Natural killer cell (primary cell): ENCODE results near the gene VCAN. TPM values are rescaled to one million over a fixed set of nuclear protein-coding genes. Genes with fewer than 3 reads are reported as not detected.

Experiments used
- ATAC-seq, 3 donors: fragments of 150-1000 bp in 2 of 3; fragments of 200-7000 bp in 1 of 3; cut with Tn5 transposase; 1 replicate in 1 of 3; 2 replicates in 2 of 3; pipeline ENCODE4 v1.10.0; 2021; ENCODE audit warnings: mild to moderate bottlenecking in 2 of 3, moderate library complexity in 2 of 3
- DNase-seq, 2 donors: peaks; one replicate each; pipeline versions ENCODE4 v3.0.0 to v3.0.0-alpha.2; 2013 to 2021; ENCODE audit warnings: mixed read lengths in 1 of 2
- H3K27ac ChIP-seq: one replicate; pipeline ENCODE4 v1.5.1; 2013; ENCODE audit warnings: mild to moderate bottlenecking, low read length
- H3K27me3 ChIP-seq: one replicate; pipeline ENCODE4 v1.6.1; 2013; ENCODE audit warnings: low read length; ENCODE audit not compliant: control insufficient read depth, insufficient read depth
- H3K36me3 ChIP-seq: one replicate; pipeline ENCODE4 v1.6.1; 2013; ENCODE audit warnings: low read length; ENCODE audit not compliant: control insufficient read depth, insufficient read depth
- H3K4me1 ChIP-seq: one replicate; pipeline ENCODE4 v1.6.1; 2013; ENCODE audit warnings: low read length; ENCODE audit not compliant: control insufficient read depth, insufficient read depth
- H3K4me3 ChIP-seq: one replicate; pipeline ENCODE4 v1.5.1; 2013; ENCODE audit warnings: low read length
- H3K9me3 ChIP-seq: one replicate; pipeline ENCODE4 v1.6.1; 2013; ENCODE audit warnings: low read length; ENCODE audit not compliant: control insufficient read depth, insufficient read depth
- H3K27ac Mint-ChIP-seq, 2 donors: one replicate each; pipeline ENCODE4 v1.8.0; 2022; ENCODE audit warnings: mild to moderate bottlenecking in 2 of 2, mixed read lengths in 2 of 2, moderate library complexity in 1 of 2
- H3K27me3 Mint-ChIP-seq, 2 donors: one replicate each; pipeline ENCODE4 v1.8.0; 2022; ENCODE audit warnings: low read depth in 2 of 2, mixed read lengths in 2 of 2
- H3K36me3 Mint-ChIP-seq: one replicate; pipeline ENCODE4 v1.8.0; 2022; ENCODE audit warnings: mixed read lengths
- H3K4me1 Mint-ChIP-seq, 2 donors: one replicate each; pipeline ENCODE4 v1.8.0; 2022; ENCODE audit warnings: mixed read lengths in 2 of 2
- H3K4me3 Mint-ChIP-seq: one replicate; pipeline ENCODE4 v1.8.0; 2022; ENCODE audit warnings: mild to moderate bottlenecking, moderate library complexity, mixed read lengths
- H3K9me3 Mint-ChIP-seq, 2 donors: one replicate each; pipeline ENCODE4 v1.8.0; 2022; ENCODE audit warnings: mixed read lengths in 2 of 2
- WGBS: methylation state at CpG from one replicate; pipeline ENCODE4 v1.1.7; 2013; ENCODE audit warnings: missing lambda C conversion rate; ENCODE audit not compliant: insufficient coverage; 5-methylcytosine and 5-hydroxymethylcytosine counted together
- intact Hi-C: fragments of 100-400 bp; cut with micrococcal nuclease; formaldehyde crosslinking; loops from one replicate; pipeline ENCODE4 v1.14.2; 2022
- total RNA-seq, 4 donors: library from RNA; stranded (reverse); fragments of 120-200 nt in 1 of 4; gene quantifications; one replicate each; pipeline versions ENCODE4 v1.2.3 to v1.2.4, GENCODE V29; 2013 to 2022
- TF ChIP-seq, protein P1 (sequence below): fragments of 200-600 bp; IDR thresholded peaks from one replicate; pipeline ENCODE4 v1.8.0; 2022; ENCODE audit warnings: antibody characterized with exemption

The VCAN gene
- total RNA-seq, 3 donors from 2014 or later (not counting 1 experiment from before 2014, with no cell fraction given), result 2.3 to 60.1 (median 28.4) TPM

DNA sequence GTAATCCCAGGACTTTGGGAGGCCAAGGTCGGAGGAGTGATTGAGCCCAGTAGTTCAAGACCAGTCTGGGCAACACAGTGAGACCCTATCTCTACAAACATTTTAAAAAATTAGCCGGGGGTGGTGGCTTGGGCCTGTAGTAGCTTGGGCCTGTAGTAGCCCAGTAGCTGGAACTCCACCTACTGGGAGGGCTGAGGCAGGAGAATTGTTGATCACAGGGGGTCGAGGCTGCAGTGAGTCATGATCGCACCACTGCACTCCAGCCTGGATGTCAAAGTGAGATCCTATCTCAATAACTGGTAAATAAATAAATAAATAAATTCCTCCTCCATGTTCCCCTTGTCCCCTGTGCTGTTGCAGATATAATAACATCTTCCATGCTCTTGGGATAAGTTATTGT, 14.3 kb downstream of the VCAN start:
- TF ChIP-seq, protein P1, sequence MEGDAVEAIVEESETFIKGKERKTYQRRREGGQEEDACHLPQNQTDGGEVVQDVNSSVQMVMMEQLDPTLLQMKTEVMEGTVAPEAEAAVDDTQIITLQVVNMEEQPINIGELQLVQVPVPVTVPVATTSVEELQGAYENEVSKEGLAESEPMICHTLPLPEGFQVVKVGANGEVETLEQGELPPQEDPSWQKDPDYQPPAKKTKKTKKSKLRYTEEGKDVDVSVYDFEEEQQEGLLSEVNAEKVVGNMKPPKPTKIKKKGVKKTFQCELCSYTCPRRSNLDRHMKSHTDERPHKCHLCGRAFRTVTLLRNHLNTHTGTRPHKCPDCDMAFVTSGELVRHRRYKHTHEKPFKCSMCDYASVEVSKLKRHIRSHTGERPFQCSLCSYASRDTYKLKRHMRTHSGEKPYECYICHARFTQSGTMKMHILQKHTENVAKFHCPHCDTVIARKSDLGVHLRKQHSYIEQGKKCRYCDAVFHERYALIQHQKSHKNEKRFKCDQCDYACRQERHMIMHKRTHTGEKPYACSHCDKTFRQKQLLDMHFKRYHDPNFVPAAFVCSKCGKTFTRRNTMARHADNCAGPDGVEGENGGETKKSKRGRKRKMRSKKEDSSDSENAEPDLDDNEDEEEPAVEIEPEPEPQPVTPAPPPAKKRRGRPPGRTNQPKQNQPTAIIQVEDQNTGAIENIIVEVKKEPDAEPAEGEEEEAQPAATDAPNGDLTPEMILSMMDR, result no peak
- Mint-ChIP-seq H3K27ac (no peak overlapping the region), H3K27me3 (peaks cover 0 to 7% of the 10 kb centered on the region in 2 donors), H3K4me3 (no peak overlapping the region), H3K4me1 (no peaks in the 10 kb centered on the region), H3K36me3 (no peaks in the 10 kb centered on the region), H3K9me3 (peaks cover 2 to 6% of the 10 kb centered on the region in 2 donors)
- Histone ChIP-seq H3K9me3 (no peaks in the 10 kb centered on the region), H3K27ac (no peak overlapping the region), H3K36me3 (no peaks in the 10 kb centered on the region), H3K4me3 (no peak overlapping the region), H3K27me3 (no peaks in the 10 kb centered on the region), H3K4me1 (no peaks in the 10 kb centered on the region)
- no peak for ATAC-seq
- no peak for DNase-seq
- WGBS, result 90% methylated on average over 3 of the region's 4 CpGs
- intact Hi-C loops, result no loop called here

DNA sequence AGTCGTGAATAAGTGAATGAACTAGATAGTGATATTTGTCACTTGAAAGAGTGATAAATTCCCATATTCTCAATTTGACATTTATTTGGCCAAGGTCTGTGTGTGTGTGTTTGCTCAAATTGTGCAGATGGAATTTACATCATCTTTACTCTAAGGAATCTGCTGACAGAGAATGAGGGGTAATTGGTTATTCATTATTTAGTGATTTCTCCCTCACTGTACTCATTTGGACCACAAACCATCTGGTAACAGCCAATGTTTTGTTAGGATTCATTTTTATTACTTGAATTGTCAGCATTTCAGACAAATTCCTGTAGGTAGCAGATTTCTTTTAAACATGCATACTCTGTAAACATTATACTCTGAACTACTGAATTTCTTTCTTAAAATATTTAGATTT, 15.6 kb downstream of the VCAN start:
- ATAC-seq, result no peak

DNA sequence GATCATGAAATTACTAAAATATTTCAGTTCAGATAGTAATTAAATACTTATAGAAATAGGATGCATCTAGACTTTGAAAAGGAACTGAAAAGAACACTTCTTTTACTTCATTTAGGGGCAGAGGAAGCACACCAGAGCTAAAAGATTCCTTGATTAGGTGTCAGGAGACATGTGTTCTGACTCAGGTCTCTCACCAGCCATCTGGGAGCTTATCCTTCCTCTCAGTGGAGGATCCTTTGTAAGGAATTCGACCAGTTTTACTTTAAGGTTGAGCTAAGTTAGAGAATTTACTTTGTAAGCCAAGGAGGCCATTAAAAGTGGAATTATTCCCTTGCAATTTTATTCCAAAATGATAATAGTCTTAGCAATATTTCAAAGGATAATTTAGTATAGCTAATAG, 16.7 kb downstream of the VCAN start:
- no CpG with 5 or more reads among the region's 1 CpG for WGBS
- H3K4me3 Mint-ChIP-seq, result no peak overlapping the region
- H3K9me3 Mint-ChIP-seq, result peaks cover 2 to 6% of the 10 kb centered on the region in 2 donors
- no peaks in the 10 kb centered on the region for H3K36me3 ChIP-seq
- H3K27ac Mint-ChIP-seq, result no peak overlapping the region
- no peak overlapping the region for H3K4me3 ChIP-seq
- no peaks in the 10 kb centered on the region for H3K4me1 ChIP-seq
- no peak overlapping the region for H3K27ac ChIP-seq
- H3K36me3 Mint-ChIP-seq, result no peaks in the 10 kb centered on the region
- DNase-seq (no peak), ATAC-seq (no peak)
- no peaks in the 10 kb centered on the region for H3K4me1 Mint-ChIP-seq
- H3K27me3 Mint-ChIP-seq, result peaks cover 0 to 4% of the 10 kb centered on the region in 2 donors
- TF ChIP-seq, protein P1, result no peak
- no peaks in the 10 kb centered on the region for H3K9me3 ChIP-seq
- H3K27me3 ChIP-seq, result no peaks in the 10 kb centered on the region
- intact Hi-C loops, result no loop called here

More for the DNA sequence above, 15.6 kb downstream of the VCAN start:
- no peak overlapping the region for H3K27ac Mint-ChIP-seq
- H3K9me3 Mint-ChIP-seq, result peaks cover 2 to 6% of the 10 kb centered on the region in 2 donors
- peaks cover 0 to 7% of the 10 kb centered on the region in 2 donors for H3K27me3 Mint-ChIP-seq
- DNase-seq, result no peak
- H3K4me1 Mint-ChIP-seq, result no peaks in the 10 kb centered on the region
- H3K4me3 Mint-ChIP-seq, result no peak overlapping the region
- no peak overlapping the region for H3K4me3 ChIP-seq
- no peaks in the 10 kb centered on the region for H3K9me3 ChIP-seq
- no peaks in the 10 kb centered on the region for H3K4me1 ChIP-seq
- TF ChIP-seq, protein P1, result no peak
- H3K36me3 Mint-ChIP-seq, result no peaks in the 10 kb centered on the region
- intact Hi-C loops, result no loop called here
- H3K36me3 ChIP-seq, result no peaks in the 10 kb centered on the region
- H3K27ac ChIP-seq, result no peak overlapping the region
- no peaks in the 10 kb centered on the region for H3K27me3 ChIP-seq
- whole genome bisulfite sequencing, result no CpG with 5 or more reads among the region's 1 CpG

DNA sequence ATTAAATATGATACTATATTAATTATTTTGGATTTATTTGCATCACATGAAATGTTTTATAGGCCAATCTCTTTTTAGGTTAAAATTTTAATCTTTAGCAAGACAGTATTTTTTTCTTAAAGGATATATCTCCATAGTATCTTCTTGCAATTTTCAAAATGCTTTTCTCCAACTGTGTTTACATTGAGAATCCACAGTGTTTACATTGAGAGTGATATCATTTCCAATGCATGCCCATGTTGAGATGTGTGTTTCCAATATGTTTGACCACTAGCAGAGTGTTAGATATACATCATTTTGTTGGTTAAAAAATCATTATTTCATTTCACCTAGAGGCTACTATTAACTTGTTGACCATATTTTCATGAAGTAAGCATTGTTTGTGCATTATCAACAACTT, 17.3 kb downstream of the VCAN start:
- Mint-ChIP-seq H3K4me3 (no peak overlapping the region), H3K9me3 (peaks cover 2 to 6% of the 10 kb centered on the region in 2 donors), H3K36me3 (no peaks in the 10 kb centered on the region), H3K27me3 (peaks cover 0 to 4% of the 10 kb centered on the region in 2 donors), H3K4me1 (no peaks in the 10 kb centered on the region), H3K27ac (no peak overlapping the region)
- no peaks in the 10 kb centered on the region for H3K36me3 ChIP-seq
- no peak for ATAC-seq
- intact Hi-C loops, result no loop called here
- H3K4me3 ChIP-seq, result no peak overlapping the region
- no peaks in the 10 kb centered on the region for H3K4me1 ChIP-seq
- TF ChIP-seq, protein P1, result no peak
- no peak overlapping the region for H3K27ac ChIP-seq
- no peaks in the 10 kb centered on the region for H3K27me3 ChIP-seq
- no peak for DNase-seq
- H3K9me3 ChIP-seq, result no peaks in the 10 kb centered on the region
